Astrocyte of the spinal cord (primary cell): ENCODE results near the gene RGS3.

Experiments
- DNase-seq: peaks from one replicate; pipeline ENCODE4 v3.0.0; 2011; ENCODE audit warnings: low read depth, low spot score
- H3K4me3 ChIP-seq: 2 replicates; pipeline ENCODE4 v1.5.1; 2011; ENCODE audit warnings: low read depth, mild to moderate bottlenecking, low read length, moderate library complexity
- CTCF ChIP-seq: IDR thresholded peaks from 2 replicates; pipeline ENCODE4 v1.5.1; 2012; ENCODE audit warnings: low read depth, mild to moderate bottlenecking, low read length, inconsistent platforms
- in situ Hi-C: cut with HindIII; loops from 2 replicates; pipeline ENCODE4 v1.10.0; 2017; ENCODE audit warnings: low sequenced_read_pairs

The RGS3 gene

GRCh38 chr9:113640418-113640817, 176.9 kb downstream of the RGS3 start:
- in situ Hi-C loops: no loop called here
- no peak for DNase-seq
- H3K4me3 ChIP-seq: no peak overlapping the region
- no peak for TF ChIP-seq CTCF

- H3K4me3 ChIP-seq: no peak overlapping the region
- in situ Hi-C loops: no loop called here
- TF ChIP-seq CTCF: no peak
- DNase-seq: no peak
Measured at GRCh38 chr9:113641100-113641885, 177.8 kb downstream of the RGS3 start.

- in situ Hi-C loops: no loop called here
- TF ChIP-seq CTCF: no peak
Measured at GRCh38 chr9:113644321-113644720, 180.8 kb downstream of the RGS3 start.

GRCh38 chr9:113645227-113645977, 181.9 kb downstream of the RGS3 start:
- H3K4me3 ChIP-seq: no peak overlapping the region
- in situ Hi-C loops: no loop called here
- no peak for TF ChIP-seq CTCF
- DNase-seq: no peak

More at GRCh38 chr9:113644321-113644720, 180.8 kb downstream of the RGS3 start:
- H3K4me3 ChIP-seq: no peak overlapping the region
- no peak for DNase-seq

- H3K4me3 ChIP-seq: no peak overlapping the region
- no peak for DNase-seq
- in situ Hi-C loops: no loop called here
- TF ChIP-seq CTCF: no peak
Measured at GRCh38 chr9:113645978-113646253, 182.4 kb downstream of the RGS3 start.

- in situ Hi-C loops: no loop called here
- TF ChIP-seq CTCF: no peak
- DNase-seq: no peak
- H3K4me3 ChIP-seq: no peak overlapping the region
Measured at GRCh38 chr9:113646491-113646890, 183.0 kb downstream of the RGS3 start.
